ENCODE results near the gene GAA. TPM values are rescaled to one million over a fixed set of nuclear protein-coding genes. Genes with fewer than 3 reads are reported as not detected.

The GAA gene
- total and polyA plus RNA-seq, 2 of the 4 experiments (the other 2 are of a cell fraction): 2.2 to 14.8 TPM

- no TSS peak for BruUV-seq (replicated peaks)
- POLR2A ChIA-PET (ENCODE audit: unreplicated experiment): no interaction called here
- dilution Hi-C loops (cut with HindIII; ENCODE audit: low sequenced_read_pairs, unreplicated experiment): no loop called here
- no peak overlapping the region for H3K14ac ChIP-seq (replicated peaks; ENCODE audit: low read depth, low read length)
- CTCF ChIA-PET: interaction anchor here (0.6 kb wide), 1 partner anchor 1152 kb away, joined by 3 read pairs; no protein-coding TSS in a partner anchor
- no peaks in the 10 kb centered on the region for H4K20me1 ChIP-seq (ENCODE audit: insufficient read depth, low read length)
- no peak for DNase-seq
- H3K18ac ChIP-seq (ENCODE audit: low read depth, low read length): no peak overlapping the region
- no peak overlapping the region for H2AK9ac ChIP-seq (replicated peaks; ENCODE audit: low read depth, low read length, poor library complexity)
- no peak overlapping the region for H4K5ac ChIP-seq (ENCODE audit: low read depth, low read length)
- H2BK5ac ChIP-seq (ENCODE audit: low read depth, low read length, poor library complexity, severe bottlenecking): no peak overlapping the region
- no peak overlapping the region for H3K4me2 ChIP-seq (ENCODE audit: low read depth, low read length)
- H3K27me3 ChIP-seq (ENCODE audit: control insufficient read depth, insufficient read depth, low read length): no peaks in the 10 kb centered on the region
- H3K9ac ChIP-seq (ENCODE audit: low read depth, low read length): no peak overlapping the region
- peaks cover 6 to 24% of the 10 kb centered on the region in 2 experiments; a peak in 2 of 4 replicates for H3K79me1 ChIP-seq (ENCODE audit: low read depth in 1 of 2, low read length in 2 of 2)
- no peak overlapping the region for H3K27ac ChIP-seq (ENCODE audit: insufficient read depth, low read length)
- no peak overlapping the region for H2BK15ac ChIP-seq (ENCODE audit: low read depth, low read length)
- H3K4me1 ChIP-seq (ENCODE audit: control insufficient read depth, insufficient read depth, low read length): peaks cover 7% of the 10 kb centered on the region
- H3K36me3 ChIP-seq (ENCODE audit: control insufficient read depth, insufficient read depth, low read length): no peaks in the 10 kb centered on the region
- peaks cover 2% of the 10 kb centered on the region; the same call in 1 of the 2 replicates for H3K9me3 ChIP-seq (ENCODE audit: control insufficient read depth, insufficient read depth, low read length)
- no peak overlapping the region for H4K91ac ChIP-seq (ENCODE audit: insufficient read depth, low read depth, low read length)
- no peak overlapping the region for H2BK120ac ChIP-seq (ENCODE audit: low read depth, low read length)
- no peak overlapping the region for H2AFZ ChIP-seq (replicated peaks; ENCODE audit: low read length, poor library complexity)
- H2AK5ac ChIP-seq (ENCODE audit: low read depth, low read length): no peak overlapping the region
- no peak overlapping the region for H3K4ac ChIP-seq (ENCODE audit: low read depth, low read length)
- ATAC-seq (ENCODE audit: low read depth): no peak
- H2BK20ac ChIP-seq (ENCODE audit: low read depth, low read length): no peak overlapping the region
- TF ChIP-seq RCOR1 (IDR thresholded peaks at IDR 0.05; ENCODE audit: insufficient replicate concordance, low read length): no peak
- TF ChIP-seq SMC3 (IDR thresholded peaks at IDR 0.05; ENCODE audit: low read depth, low read length): no peak
- no peak for TF ChIP-seq MAFK (IDR thresholded peaks at IDR 0.05; ENCODE audit: low read depth, low read length)
- TF ChIP-seq FOS (IDR thresholded peaks at IDR 0.05; ENCODE audit: low read depth, low read length): no peak
- TF ChIP-seq RAD21 (IDR thresholded peaks at IDR 0.05; ENCODE audit: low read length): no peak
- TF ChIP-seq RFX5 (IDR thresholded peaks at IDR 0.05; ENCODE audit: low read depth, low read length): no peak
- TF ChIP-seq CTCF (conservative IDR thresholded peaks at IDR 0.05; ENCODE audit: low read depth, low read length): no peak
- TF ChIP-seq USF2 (IDR thresholded peaks at IDR 0.05; ENCODE audit: low read depth, low read length): no peak
- TF ChIP-seq MXI1 (IDR thresholded peaks at IDR 0.05; ENCODE audit: borderline replicate concordance, low read depth, low read length): no peak
- no peak for TF ChIP-seq ELK1 (IDR thresholded peaks at IDR 0.05; ENCODE audit: borderline replicate concordance, low read depth, low read length)
- no peak for TF ChIP-seq CEBPB (IDR thresholded peaks at IDR 0.05; ENCODE audit: low read depth, low read length)
- TF ChIP-seq MAZ (IDR thresholded peaks at IDR 0.05; ENCODE audit: borderline replicate concordance, low read depth, low read length): no peak
- in situ Hi-C loops (cut with MboI; ENCODE audit: low sequenced_read_pairs): no loop called here
- no peak overlapping the region for H3K4me3 ChIP-seq (ENCODE audit: insufficient read depth, low read depth, low read length)
- H3K56ac ChIP-seq (ENCODE audit: extremely low read depth, insufficient read depth, low read length): no peak overlapping the region
- H3K23ac ChIP-seq (ENCODE audit: low read depth, low read length): no peak overlapping the region
- H3K9me1 ChIP-seq (ENCODE audit: insufficient read depth, low read length): no peaks in the 10 kb centered on the region; the same call in 1 of the 2 replicates
- intact Hi-C loops (cut with micrococcal nuclease): no loop called here
- no peak overlapping the region for H4K8ac ChIP-seq (ENCODE audit: low read depth in 2 of 2, low read length in 2 of 2)
- WGBS, 2 experiments (ENCODE audit: extremely low coverage in 2 of 2, insufficient read length in 1 of 2): 67% methylated on average over 2 of the region's 5 CpGs; no CpG with 5 or more reads in 1 of the 2 experiments
Measured at GRCh38 chr17:80154166-80154565, 52.8 kb downstream of the GAA start.
